ENCODE results near the gene POLR3K.

The POLR3K gene

DNA sequence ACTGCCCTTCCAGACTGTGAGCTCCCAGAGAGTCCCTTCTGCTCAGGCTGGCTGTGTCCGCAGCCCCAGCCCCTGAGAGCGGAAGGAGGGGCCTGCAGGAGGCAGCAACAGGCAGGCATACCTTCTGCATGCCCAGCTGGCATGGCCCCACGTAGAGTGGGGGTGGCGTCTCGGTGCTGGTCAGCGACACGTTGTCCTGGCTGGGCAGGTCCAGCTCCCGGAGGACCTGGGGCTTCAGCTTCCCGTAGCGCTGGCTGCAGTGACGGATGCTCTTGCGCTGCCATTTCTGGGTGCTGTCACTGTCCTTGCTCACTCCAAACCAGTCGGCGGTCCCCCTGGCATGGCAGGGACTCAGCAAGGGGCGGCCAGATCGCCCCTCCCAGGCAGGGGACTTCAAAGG, 10.1 kb upstream of the POLR3K start:
- Histone ChIP-seq H2BK120ac (ENCODE audit: low read depth, low read length) (no peak overlapping the region), H3K23ac (ENCODE audit: low read length) (no peak overlapping the region), H4K5ac (ENCODE audit: low read length) (no peak overlapping the region), H3K9ac (ENCODE audit: low read length) (no peak overlapping the region), H2BK5ac (ENCODE audit: low read length) (no peak overlapping the region), H3K4me2 (ENCODE audit: low read length) (no peak overlapping the region), H3K36me3 (ENCODE audit: control insufficient read depth, insufficient read depth, low read length) (peaks cover 23% of the 10 kb centered on the region), H3K4ac (ENCODE audit: low read depth, low read length) (no peak overlapping the region), H3K4me3 (ENCODE audit: low read length) (no peak overlapping the region), H3K27me3 (ENCODE audit: insufficient read depth, low read length, poor library complexity) (no peaks in the 10 kb centered on the region), H3K18ac (ENCODE audit: low read length) (no peak overlapping the region), H3K56ac (ENCODE audit: low read length) (no peak overlapping the region), H3K79me1 (ENCODE audit: low read length) (peaks cover 20% of the 10 kb centered on the region), H3K4me1 (ENCODE audit: control insufficient read depth, low read depth, low read length) (no peaks in the 10 kb centered on the region), H4K8ac (ENCODE audit: low read depth, low read length) (no peak overlapping the region), H3K79me2 (ENCODE audit: control insufficient read depth, insufficient read depth, low read length) (peaks cover 3% of the 10 kb centered on the region), H2BK15ac (replicated peaks; ENCODE audit: low read depth) (no peak overlapping the region), H3K27ac (ENCODE audit: low read depth, low read length) (no peak overlapping the region), H2AK5ac (ENCODE audit: low read length) (no peak overlapping the region)
- no CpG with 5 or more reads among the region's 16 CpGs for WGBS (ENCODE audit: extremely low coverage, insufficient coverage, low lambda C conversion rate)
- DNase-seq = no peak

DNA sequence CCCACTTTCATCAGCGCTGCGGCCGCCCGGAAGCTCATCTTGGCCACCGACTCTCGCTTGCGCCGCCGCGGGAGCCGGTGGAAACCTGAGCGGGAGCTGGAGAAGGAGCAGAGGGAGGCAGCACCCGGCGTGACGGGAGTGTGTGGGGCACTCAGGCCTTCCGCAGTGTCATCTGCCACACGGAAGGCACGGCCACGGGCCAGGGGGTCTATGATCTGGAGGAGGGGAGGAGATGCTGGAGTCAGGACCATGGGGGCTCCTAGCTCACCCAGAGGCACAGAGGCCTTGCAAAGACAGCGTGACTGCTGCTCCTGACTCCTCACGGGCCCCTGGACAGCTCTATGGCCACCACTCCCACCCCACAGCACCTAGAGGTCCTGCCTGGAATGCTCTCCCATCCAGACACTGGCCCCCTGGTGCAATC, 9.6 kb upstream of the POLR3K start:
- WGBS (ENCODE audit: extremely low coverage, insufficient coverage, low lambda C conversion rate) = no CpG with 5 or more reads among the region's 21 CpGs
- no peak for DNase-seq
- H3K36me3 ChIP-seq (ENCODE audit: control insufficient read depth, insufficient read depth, low read length) = peaks cover 27% of the 10 kb centered on the region
- H3K4me2 ChIP-seq (ENCODE audit: low read length) = no peak overlapping the region
- no peak overlapping the region for H3K18ac ChIP-seq (ENCODE audit: low read length)
- H4K8ac ChIP-seq (ENCODE audit: low read depth, low read length) = no peak overlapping the region
- no peak overlapping the region for H3K27ac ChIP-seq (ENCODE audit: low read depth, low read length)
- H2BK120ac ChIP-seq (ENCODE audit: low read depth, low read length) = no peak overlapping the region
- no peak overlapping the region for H4K5ac ChIP-seq (ENCODE audit: low read length)
- H3K79me1 ChIP-seq (ENCODE audit: low read length) = peaks cover 19% of the 10 kb centered on the region
- H2BK15ac ChIP-seq (replicated peaks; ENCODE audit: low read depth) = no peak overlapping the region
- no peak overlapping the region for H2BK5ac ChIP-seq (ENCODE audit: low read length)
- peaks cover 2% of the 10 kb centered on the region for H3K79me2 ChIP-seq (ENCODE audit: control insufficient read depth, insufficient read depth, low read length)
- no peak overlapping the region for H3K4ac ChIP-seq (ENCODE audit: low read depth, low read length)
- H3K4me1 ChIP-seq (ENCODE audit: control insufficient read depth, low read depth, low read length) = no peaks in the 10 kb centered on the region
- no peak overlapping the region for H3K56ac ChIP-seq (ENCODE audit: low read length)
- no peak overlapping the region for H2AK5ac ChIP-seq (ENCODE audit: low read length)
- H3K23ac ChIP-seq (ENCODE audit: low read length) = no peak overlapping the region
- H3K9ac ChIP-seq (ENCODE audit: low read length) = no peak overlapping the region
- H3K4me3 ChIP-seq (ENCODE audit: low read length) = no peak overlapping the region
- H3K27me3 ChIP-seq (ENCODE audit: insufficient read depth, low read length, poor library complexity) = no peaks in the 10 kb centered on the region

DNA sequence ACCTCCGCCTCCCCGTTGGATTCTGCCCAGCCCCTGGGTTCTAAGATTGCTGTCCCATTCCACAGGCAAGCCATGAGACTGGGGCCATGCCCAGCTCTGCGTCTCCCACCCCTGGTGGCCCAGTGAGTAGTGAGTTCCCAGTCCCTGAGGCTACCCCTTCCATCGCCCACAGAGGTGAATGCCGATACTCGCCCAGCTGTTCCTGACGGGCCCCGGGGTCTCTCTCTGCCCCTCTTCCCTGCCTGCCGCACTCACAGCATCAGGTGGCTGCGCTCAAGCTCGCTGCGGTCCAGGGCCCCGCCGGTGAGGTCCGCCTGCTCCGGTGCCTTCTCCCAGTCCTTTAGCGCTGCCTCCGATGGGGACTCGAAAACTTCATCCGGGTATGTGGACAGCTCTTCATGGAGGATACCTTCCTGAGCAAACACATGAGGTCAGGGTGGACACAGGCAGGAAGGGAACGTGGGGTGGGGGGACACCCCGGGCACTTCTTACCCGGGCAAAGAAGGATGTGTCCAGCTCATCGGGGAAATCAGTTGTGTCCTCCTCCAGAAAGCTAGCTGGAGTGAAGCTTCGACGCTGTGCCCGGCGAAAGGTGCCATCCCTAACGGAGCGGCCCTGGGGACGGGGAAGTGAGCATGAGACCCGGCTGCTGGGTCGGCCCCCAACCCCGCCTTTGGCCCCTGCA, 9.0 kb upstream of the POLR3K start:
- H3K18ac ChIP-seq (ENCODE audit: low read length) = no peak overlapping the region
- no CpG with 5 or more reads among the region's 34 CpGs for WGBS (ENCODE audit: extremely low coverage, insufficient coverage, low lambda C conversion rate)

DNA sequence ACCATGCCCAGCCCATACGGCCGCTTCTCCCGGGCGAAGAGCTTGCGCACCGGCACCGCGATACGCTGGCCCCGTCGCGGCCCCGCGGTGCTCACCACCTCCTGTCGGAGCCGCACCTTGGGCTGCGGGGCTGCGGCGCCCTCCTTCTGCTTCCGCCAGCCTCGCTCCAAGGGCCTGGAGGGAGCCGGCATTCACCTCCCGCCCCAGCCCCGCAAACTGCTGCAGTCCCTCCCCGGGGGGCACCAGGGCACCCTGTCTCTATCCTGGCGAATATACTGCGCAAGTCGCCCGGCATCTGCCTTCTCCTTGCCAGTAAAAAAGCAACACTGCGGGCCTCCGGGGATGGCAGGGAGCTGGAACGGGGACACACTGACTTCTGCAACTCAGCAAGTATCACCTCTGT, 8.5 kb upstream of the POLR3K start:
- no peak overlapping the region for H2BK15ac ChIP-seq (replicated peaks; ENCODE audit: low read depth)
- no peak overlapping the region for H3K4me3 ChIP-seq (ENCODE audit: low read length)
- no peak overlapping the region for H2BK120ac ChIP-seq (ENCODE audit: low read depth, low read length)
- H3K79me2 ChIP-seq (ENCODE audit: control insufficient read depth, insufficient read depth, low read length) = peaks cover 2% of the 10 kb centered on the region
- no peak overlapping the region for H3K18ac ChIP-seq (ENCODE audit: low read length)
- H4K8ac ChIP-seq (ENCODE audit: low read depth, low read length) = no peak overlapping the region
- DNase-seq = no peak
- peaks cover 35% of the 10 kb centered on the region for H3K36me3 ChIP-seq (ENCODE audit: control insufficient read depth, insufficient read depth, low read length)
- H3K56ac ChIP-seq (ENCODE audit: low read length) = no peak overlapping the region
- H2AK5ac ChIP-seq (ENCODE audit: low read length) = no peak overlapping the region
- H4K5ac ChIP-seq (ENCODE audit: low read length) = no peak overlapping the region
- no peak overlapping the region for H3K4me2 ChIP-seq (ENCODE audit: low read length)
- no peak overlapping the region for H3K4ac ChIP-seq (ENCODE audit: low read depth, low read length)
- no peaks in the 10 kb centered on the region for H3K27me3 ChIP-seq (ENCODE audit: insufficient read depth, low read length, poor library complexity)
- peaks cover 12% of the 10 kb centered on the region for H3K79me1 ChIP-seq (ENCODE audit: low read length)
- no peaks in the 10 kb centered on the region for H3K4me1 ChIP-seq (ENCODE audit: control insufficient read depth, low read depth, low read length)
- H2BK5ac ChIP-seq (ENCODE audit: low read length) = no peak overlapping the region
- no peak overlapping the region for H3K27ac ChIP-seq (ENCODE audit: low read depth, low read length)
- no CpG with 5 or more reads among the region's 32 CpGs for WGBS (ENCODE audit: extremely low coverage, insufficient coverage, low lambda C conversion rate)
- no peak overlapping the region for H3K9ac ChIP-seq (ENCODE audit: low read length)
- H3K23ac ChIP-seq (ENCODE audit: low read length) = no peak overlapping the region

More for the DNA sequence above, 9.0 kb upstream of the POLR3K start:
- H2BK5ac ChIP-seq (ENCODE audit: low read length) = no peak overlapping the region
- H3K4ac ChIP-seq (ENCODE audit: low read depth, low read length) = no peak overlapping the region
- no peak overlapping the region for H2BK15ac ChIP-seq (replicated peaks; ENCODE audit: low read depth)
- DNase-seq = no peak
- no peak overlapping the region for H3K4me2 ChIP-seq (ENCODE audit: low read length)
- no peak overlapping the region for H3K9ac ChIP-seq (ENCODE audit: low read length)
- no peak overlapping the region for H3K56ac ChIP-seq (ENCODE audit: low read length)
- H4K8ac ChIP-seq (ENCODE audit: low read depth, low read length) = no peak overlapping the region
- H3K36me3 ChIP-seq (ENCODE audit: control insufficient read depth, insufficient read depth, low read length) = peaks cover 30% of the 10 kb centered on the region
- no peak overlapping the region for H2AK5ac ChIP-seq (ENCODE audit: low read length)
- H3K4me3 ChIP-seq (ENCODE audit: low read length) = no peak overlapping the region
- H3K79me1 ChIP-seq (ENCODE audit: low read length) = peaks cover 17% of the 10 kb centered on the region
- no peak overlapping the region for H4K5ac ChIP-seq (ENCODE audit: low read length)
- H3K79me2 ChIP-seq (ENCODE audit: control insufficient read depth, insufficient read depth, low read length) = peaks cover 2% of the 10 kb centered on the region
- no peak overlapping the region for H2BK120ac ChIP-seq (ENCODE audit: low read depth, low read length)
- H3K23ac ChIP-seq (ENCODE audit: low read length) = no peak overlapping the region
- no peak overlapping the region for H3K27ac ChIP-seq (ENCODE audit: low read depth, low read length)
- H3K27me3 ChIP-seq (ENCODE audit: insufficient read depth, low read length, poor library complexity) = no peaks in the 10 kb centered on the region
- H3K4me1 ChIP-seq (ENCODE audit: control insufficient read depth, low read depth, low read length) = no peaks in the 10 kb centered on the region

DNA sequence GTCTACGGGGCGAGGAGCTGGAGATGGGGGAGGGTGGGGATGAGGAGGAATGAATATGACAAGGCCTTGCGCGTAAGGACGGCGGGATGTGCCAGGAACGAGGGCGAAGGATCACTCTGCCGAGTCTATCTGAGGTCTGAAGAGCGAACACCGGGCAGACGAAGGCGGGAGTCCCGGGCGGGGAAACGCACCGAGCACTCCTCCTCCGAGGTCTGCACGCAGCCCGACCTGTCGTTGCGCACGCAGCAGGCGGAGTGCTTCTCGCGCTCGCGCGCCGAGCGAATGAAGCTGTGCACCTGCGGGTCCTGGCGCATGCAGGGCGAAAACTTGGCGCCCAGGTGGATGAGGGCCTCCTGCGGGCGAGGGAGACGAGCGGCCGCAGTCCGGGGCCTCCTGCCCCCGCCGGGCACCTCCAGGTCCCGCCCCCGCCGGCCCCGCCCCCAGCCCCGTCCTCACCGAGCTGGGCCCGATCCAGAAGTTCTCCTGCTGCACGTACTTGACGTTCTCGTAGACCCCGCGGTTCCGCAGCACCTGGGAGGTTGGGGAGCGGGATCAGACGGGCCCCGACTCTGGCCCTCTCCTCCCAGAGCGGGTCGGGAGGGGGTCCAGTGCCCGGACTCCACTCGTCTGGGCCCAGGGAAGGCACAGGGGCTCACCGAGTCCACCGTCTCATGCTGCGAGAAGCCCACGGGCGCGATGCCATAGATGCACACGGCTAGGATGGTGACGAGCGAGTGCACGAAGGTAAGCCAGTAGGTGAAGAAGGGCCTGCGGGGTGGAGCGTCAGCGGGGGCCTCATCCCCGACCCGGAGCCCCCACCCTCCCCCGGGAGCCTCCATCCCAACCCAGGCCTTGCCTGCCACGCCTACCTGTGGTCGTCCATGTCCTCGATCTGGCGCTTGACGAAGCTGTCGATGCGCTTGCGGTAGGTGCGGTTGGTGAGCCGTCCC, 7.8 kb upstream of the POLR3K start:
- H3K79me1 ChIP-seq (ENCODE audit: low read length) = peaks cover 9% of the 10 kb centered on the region
- H3K27me3 ChIP-seq (ENCODE audit: insufficient read depth, low read length, poor library complexity) = no peaks in the 10 kb centered on the region
- no peak overlapping the region for H2AK5ac ChIP-seq (ENCODE audit: low read length)
- H4K8ac ChIP-seq (ENCODE audit: low read depth, low read length) = no peak overlapping the region
- H3K27ac ChIP-seq (ENCODE audit: low read depth, low read length) = no peak overlapping the region
- no peak overlapping the region for H3K56ac ChIP-seq (ENCODE audit: low read length)
- no peak overlapping the region for H2BK120ac ChIP-seq (ENCODE audit: low read depth, low read length)
- no peak overlapping the region for H3K4me3 ChIP-seq (ENCODE audit: low read length)
- H3K23ac ChIP-seq (ENCODE audit: low read length) = no peak overlapping the region
- H3K4me1 ChIP-seq (ENCODE audit: control insufficient read depth, low read depth, low read length) = no peaks in the 10 kb centered on the region
- H3K18ac ChIP-seq (ENCODE audit: low read length) = no peak overlapping the region
- H3K79me2 ChIP-seq (ENCODE audit: control insufficient read depth, insufficient read depth, low read length) = peaks cover 2% of the 10 kb centered on the region
- no CpG with 5 or more reads among the region's 89 CpGs for WGBS (ENCODE audit: extremely low coverage, insufficient coverage, low lambda C conversion rate)
- no peak overlapping the region for H3K4ac ChIP-seq (ENCODE audit: low read depth, low read length)
- H2BK5ac ChIP-seq (ENCODE audit: low read length) = no peak overlapping the region
- H4K5ac ChIP-seq (ENCODE audit: low read length) = no peak overlapping the region
- H3K4me2 ChIP-seq (ENCODE audit: low read length) = no peak overlapping the region
- peaks cover 37% of the 10 kb centered on the region for H3K36me3 ChIP-seq (ENCODE audit: control insufficient read depth, insufficient read depth, low read length)
- no peak for DNase-seq
- no peak overlapping the region for H2BK15ac ChIP-seq (replicated peaks; ENCODE audit: low read depth)
- no peak overlapping the region for H3K9ac ChIP-seq (ENCODE audit: low read length)
